ENCODE data around the gene GLO1. TPM values are rescaled to one million over a fixed set of nuclear protein-coding genes. Genes with fewer than 3 reads are reported as not detected.

Gene GLO1
- total RNA-seq, 1 donor from 2014 or later: 75.2 TPM

Other genes with a start within 250 kb of the GLO1 start
- gene BTBD9, start 63.2 kb downstream of the GLO1 start, total RNA-seq: 38.1 TPM
- under 0.01 TPM for gene DNAH8, start 12.2 kb upstream of the GLO1 start, total RNA-seq

Data from occipital lobe (tissue), 1 donor.